KG1 (cell line): ENCODE data around the gene CLDND1.

Experiments
- DNase-seq: peaks from one replicate; lab custom pipeline; 2025; lab: John Stamatoyannopoulos, UW

Gene CLDND1

GRCh38 chr3:98514948-98515347, 7.8 kb downstream of the CLDND1 start:
- DNase-seq: no peak

- no peak for DNase-seq
These were observed 9.0 kb downstream of the CLDND1 start for GRCh38 chr3:98513736-98514135.

- no peak for DNase-seq
These were observed 9.6 kb downstream of the CLDND1 start for GRCh38 chr3:98513091-98513511.

GRCh38 chr3:98512576-98512975, 10.1 kb downstream of the CLDND1 start:
- DNase-seq: no peak

GRCh38 chr3:98508582-98508981, 14.1 kb downstream of the CLDND1 start:
- DNase-seq: no peak

GRCh38 chr3:98504539-98504938, 18.2 kb downstream of the CLDND1 start:
- DNase-seq: no peak

- no peak for DNase-seq
These were observed 20.7 kb downstream of the CLDND1 start for GRCh38 chr3:98501863-98502576.

GRCh38 chr3:98501270-98501669, 21.4 kb downstream of the CLDND1 start:
- no peak for DNase-seq

- no peak for DNase-seq
These were observed 22.7 kb downstream of the CLDND1 start for GRCh38 chr3:98500019-98500418.

- DNase-seq: no peak
These were observed 25.3 kb downstream of the CLDND1 start, which contains the start of gene OR5K2 for GRCh38 chr3:98497381-98497780. TSS of gene OR5K2 (plus strand) at chr3:98497681. CDS start at chr3:98497681, 0 bp downstream.

GRCh38 chr3:98483626-98484025, 39.1 kb downstream of the CLDND1 start:
- no peak for DNase-seq

GRCh38 chr3:98482717-98483482, 39.8 kb downstream of the CLDND1 start:
- DNase-seq: no peak
